ENCODE results near the gene SHISA6.

SHISA6 gene

DNA sequence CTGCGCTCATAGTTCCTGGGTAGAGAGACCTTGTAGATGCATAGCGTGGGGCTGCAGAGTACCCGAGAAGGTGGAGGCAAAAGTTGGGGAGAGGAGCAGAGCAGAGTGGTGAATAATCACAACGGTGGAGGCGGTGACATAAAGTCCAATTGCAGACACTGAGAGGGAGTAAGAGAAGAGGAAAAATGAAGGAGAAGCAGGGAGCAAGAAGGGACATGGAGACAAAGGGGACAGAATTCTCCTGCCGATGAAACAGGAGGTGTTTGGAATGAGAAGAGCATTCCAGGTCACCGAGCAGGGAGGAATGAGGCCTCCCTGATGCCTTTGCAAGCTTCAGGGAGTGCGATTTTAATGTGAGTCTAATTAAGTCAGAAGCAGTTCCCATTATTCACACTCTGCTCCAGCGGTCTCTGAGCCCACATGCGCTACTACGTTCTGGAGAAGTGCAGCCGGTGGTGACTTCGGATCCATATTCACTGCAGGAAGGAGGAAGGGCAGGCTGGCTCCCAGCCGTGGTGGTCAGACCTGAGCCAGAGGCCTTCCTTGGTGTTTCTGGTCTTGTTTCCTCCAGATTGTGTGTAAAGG is 249.2 kb downstream of the SHISA6 start:
- TF ChIP-seq, protein P1, sequence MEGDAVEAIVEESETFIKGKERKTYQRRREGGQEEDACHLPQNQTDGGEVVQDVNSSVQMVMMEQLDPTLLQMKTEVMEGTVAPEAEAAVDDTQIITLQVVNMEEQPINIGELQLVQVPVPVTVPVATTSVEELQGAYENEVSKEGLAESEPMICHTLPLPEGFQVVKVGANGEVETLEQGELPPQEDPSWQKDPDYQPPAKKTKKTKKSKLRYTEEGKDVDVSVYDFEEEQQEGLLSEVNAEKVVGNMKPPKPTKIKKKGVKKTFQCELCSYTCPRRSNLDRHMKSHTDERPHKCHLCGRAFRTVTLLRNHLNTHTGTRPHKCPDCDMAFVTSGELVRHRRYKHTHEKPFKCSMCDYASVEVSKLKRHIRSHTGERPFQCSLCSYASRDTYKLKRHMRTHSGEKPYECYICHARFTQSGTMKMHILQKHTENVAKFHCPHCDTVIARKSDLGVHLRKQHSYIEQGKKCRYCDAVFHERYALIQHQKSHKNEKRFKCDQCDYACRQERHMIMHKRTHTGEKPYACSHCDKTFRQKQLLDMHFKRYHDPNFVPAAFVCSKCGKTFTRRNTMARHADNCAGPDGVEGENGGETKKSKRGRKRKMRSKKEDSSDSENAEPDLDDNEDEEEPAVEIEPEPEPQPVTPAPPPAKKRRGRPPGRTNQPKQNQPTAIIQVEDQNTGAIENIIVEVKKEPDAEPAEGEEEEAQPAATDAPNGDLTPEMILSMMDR (IDR thresholded peaks at IDR 0.05; ENCODE audit: extremely low read depth, insufficient read depth, missing control alignments) = no peak
- in situ Hi-C loops (cut with MboI; ENCODE audit: low pct_unique_long_range_greater_than_20kb, low sequenced_read_pairs, unreplicated experiment) = no loop called here
- no peak for DNase-seq (ENCODE audit: low spot score)

DNA sequence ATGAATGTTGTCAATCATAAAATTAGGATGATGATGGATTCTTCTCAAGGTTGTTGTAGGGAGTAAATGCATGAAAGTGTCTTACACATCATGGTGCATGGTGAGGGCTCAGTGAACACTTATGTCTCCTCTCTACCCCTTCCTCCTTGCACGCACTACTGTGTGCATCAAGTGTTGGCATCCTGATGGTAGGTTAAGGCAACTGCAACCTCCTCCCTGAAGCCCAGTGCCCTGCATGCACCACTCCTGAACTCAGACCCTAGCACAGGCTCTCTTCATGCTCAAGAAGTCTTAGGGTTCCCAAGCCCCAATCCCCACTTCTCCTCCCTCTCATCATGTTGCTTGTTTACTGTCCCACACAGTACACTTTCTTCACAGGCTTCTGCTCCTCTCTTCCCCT is 251.5 kb downstream of the SHISA6 start:
- in situ Hi-C loops (cut with MboI; ENCODE audit: low pct_unique_long_range_greater_than_20kb, low sequenced_read_pairs, unreplicated experiment) = no loop called here
- DNase-seq (ENCODE audit: low spot score) = no peak
- TF ChIP-seq, protein P1 (IDR thresholded peaks at IDR 0.05; ENCODE audit: extremely low read depth, insufficient read depth, missing control alignments) = no peak

DNA sequence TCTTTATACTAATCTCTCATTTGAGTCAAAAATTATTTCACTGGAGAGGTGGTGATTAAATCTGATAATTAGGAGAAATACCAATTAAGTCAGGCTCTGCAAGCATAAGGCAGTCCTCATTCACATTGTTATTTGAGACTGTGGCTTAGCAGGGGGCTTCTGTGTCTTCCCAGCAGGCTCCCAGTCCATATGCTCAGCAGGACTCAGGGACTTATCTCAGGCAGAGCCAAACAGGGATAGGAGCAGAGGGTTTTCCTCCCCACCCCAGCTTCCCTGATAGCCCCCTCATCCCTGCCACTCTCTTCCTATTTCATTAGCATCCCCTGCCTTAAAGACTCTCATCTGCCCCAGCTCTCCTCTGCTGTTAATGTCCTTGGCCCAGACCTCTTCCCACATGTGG is 252.9 kb downstream of the SHISA6 start:
- in situ Hi-C loops (cut with MboI; ENCODE audit: low pct_unique_long_range_greater_than_20kb, low sequenced_read_pairs, unreplicated experiment) = no loop called here
- DNase-seq (ENCODE audit: low spot score) = no peak
- TF ChIP-seq, protein P1 (IDR thresholded peaks at IDR 0.05; ENCODE audit: extremely low read depth, insufficient read depth, missing control alignments) = no peak

DNA sequence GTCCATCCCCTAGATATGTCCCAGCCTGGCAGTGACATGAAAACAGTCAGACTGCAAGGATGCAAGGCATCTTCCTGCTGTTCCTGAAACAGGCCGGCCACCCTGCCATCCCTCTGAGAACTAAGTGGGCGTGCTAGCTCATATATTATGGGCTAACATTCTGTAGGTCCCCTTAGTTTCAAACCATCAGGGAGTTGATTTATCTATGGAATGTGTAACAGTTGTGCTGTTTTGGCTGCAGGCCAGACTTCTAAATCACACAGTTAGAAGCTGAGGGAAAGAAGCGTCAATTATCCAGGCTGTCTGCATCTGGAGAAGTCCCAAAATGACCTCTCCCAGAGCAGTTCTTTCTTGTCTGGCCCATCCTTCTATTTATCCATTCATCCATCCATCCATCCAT is 254.6 kb downstream of the SHISA6 start:
- DNase-seq (ENCODE audit: low spot score) = no peak
- in situ Hi-C loops (cut with MboI; ENCODE audit: low pct_unique_long_range_greater_than_20kb, low sequenced_read_pairs, unreplicated experiment) = no loop called here
- TF ChIP-seq, protein P1 (IDR thresholded peaks at IDR 0.05; ENCODE audit: extremely low read depth, insufficient read depth, missing control alignments) = no peak

DNA sequence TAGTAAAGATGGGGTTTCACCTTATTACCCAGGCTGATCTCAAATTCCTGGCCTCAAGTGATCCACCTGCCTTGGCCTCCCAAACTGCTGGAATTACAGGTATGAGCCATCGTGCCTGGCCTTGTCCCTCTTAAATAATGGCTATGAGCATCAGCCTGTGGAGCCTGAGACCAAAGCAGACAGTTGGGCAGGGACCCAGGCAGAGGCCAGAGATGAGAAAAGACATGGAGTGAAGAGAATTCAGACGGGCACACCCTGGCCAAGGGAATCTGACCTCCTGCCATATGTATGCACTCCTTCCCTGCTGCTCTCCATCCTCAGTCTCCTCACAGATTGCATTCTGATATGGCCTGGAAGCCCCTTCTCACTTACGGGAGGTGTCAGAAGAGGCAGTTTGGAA is 258.9 kb downstream of the SHISA6 start:
- no peak for DNase-seq (ENCODE audit: low spot score)
- in situ Hi-C loops (cut with MboI; ENCODE audit: low pct_unique_long_range_greater_than_20kb, low sequenced_read_pairs, unreplicated experiment) = no loop called here
- TF ChIP-seq, protein P1 (IDR thresholded peaks at IDR 0.05; ENCODE audit: extremely low read depth, insufficient read depth, missing control alignments) = no peak

DNA sequence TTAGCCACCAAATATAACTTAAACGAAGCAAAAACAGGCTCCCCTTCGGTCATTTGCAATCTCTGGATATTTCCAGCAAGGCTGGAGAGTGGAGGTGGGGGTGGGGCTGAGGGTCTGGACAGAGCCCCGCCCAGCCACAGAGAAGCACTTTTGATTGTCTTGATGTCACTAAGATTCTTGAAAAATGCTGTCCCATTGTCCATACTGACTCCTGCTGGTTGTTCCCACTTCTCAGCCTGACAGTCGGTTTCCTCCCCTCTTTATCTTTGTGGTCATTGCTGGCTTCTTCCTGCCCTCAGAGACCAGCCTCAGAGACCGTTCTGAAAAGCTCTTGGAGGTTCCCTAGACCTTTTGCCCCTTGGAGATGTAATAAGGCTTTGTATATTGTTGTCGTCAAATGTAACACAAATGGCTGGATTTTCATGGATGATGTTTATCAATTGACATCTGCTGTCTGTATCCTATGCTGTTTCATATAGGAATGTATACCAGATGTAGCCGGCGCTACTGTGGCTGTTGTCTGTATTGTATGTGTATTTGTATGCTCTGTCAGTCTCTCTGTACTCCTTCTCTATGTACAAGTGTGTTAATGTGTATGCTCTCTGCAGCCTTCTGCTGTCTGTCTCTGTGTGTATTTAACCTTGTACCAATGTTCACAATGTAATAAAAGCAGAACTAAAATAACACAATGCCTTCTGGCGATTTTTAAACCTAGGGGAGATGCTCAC is 262.5 kb downstream of the SHISA6 start:
- in situ Hi-C loops (cut with MboI; ENCODE audit: low pct_unique_long_range_greater_than_20kb, low sequenced_read_pairs, unreplicated experiment) = no loop called here
- TF ChIP-seq, protein P1 (IDR thresholded peaks at IDR 0.05; ENCODE audit: extremely low read depth, insufficient read depth, missing control alignments) = no peak
- no peak for DNase-seq (ENCODE audit: low spot score)
